ENCODE results near the gene RAB35.

DNA sequence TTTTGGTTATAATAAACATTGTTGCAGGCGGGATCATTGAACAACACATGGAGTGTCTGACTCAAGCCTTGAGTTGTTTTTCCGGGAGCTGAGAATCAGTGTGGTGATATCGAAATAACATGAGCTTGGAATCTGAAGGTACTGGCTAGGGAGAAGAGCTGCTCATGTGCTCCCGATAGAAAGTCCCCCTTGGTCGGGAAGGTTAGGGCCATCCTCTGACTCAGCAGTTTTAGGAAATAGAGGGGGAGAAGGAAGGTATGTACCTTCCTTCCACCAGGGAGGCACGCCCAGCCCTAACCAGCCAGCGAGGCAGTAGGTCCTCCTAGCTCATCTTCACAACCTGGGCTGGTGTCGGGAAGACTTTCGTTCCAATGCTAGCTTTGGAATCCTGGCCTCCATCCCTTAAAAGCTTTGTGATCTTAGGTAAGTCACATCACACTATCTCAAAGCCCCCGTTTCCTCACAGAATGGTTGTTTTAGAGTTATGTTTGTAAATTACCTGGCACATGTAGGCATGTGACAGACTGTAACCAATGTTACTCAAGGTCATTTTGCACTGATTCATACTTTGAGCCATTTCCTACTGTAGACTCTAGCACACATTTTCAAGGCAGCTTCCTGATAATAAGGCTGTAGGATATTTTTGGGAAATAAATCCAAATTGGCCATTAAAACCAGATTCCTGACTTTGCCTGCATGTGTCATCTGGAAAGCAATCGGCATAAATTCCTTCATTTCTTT, 1.9 kb upstream of the RAB35 start:
- TF ChIP-seq, protein P1, sequence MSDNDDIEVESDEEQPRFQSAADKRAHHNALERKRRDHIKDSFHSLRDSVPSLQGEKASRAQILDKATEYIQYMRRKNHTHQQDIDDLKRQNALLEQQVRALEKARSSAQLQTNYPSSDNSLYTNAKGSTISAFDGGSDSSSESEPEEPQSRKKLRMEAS (CRISPR knock-in tag; IDR thresholded peaks at IDR 0.05) = no peak; the same call in 1 of the 2 replicates
- no peak for TF ChIP-seq POLR2AphosphoS2 (IDR thresholded peaks at IDR 0.05; ENCODE audit: low read length)
- TF ChIP-seq NR2C2 (CRISPR knock-in tag; IDR thresholded peaks at IDR 0.05) = no peak
- no peak for TF ChIP-seq NR2C2 (tag; IDR thresholded peaks at IDR 0.05)
- TF ChIP-seq PTBP1 (IDR thresholded peaks at IDR 0.05; ENCODE audit: low read depth, low read length) = no peak
- TF ChIP-seq ZC3H4 (CRISPR knock-in tag; IDR thresholded peaks at IDR 0.05; ENCODE audit: borderline replicate concordance) = no peak
- no peak for TF ChIP-seq ZFP36 (IDR thresholded peaks at IDR 0.05; ENCODE audit: low read depth, low read length, partially characterized antibody)
- no peak for TF ChIP-seq SIN3A (IDR thresholded peaks at IDR 0.05; ENCODE audit: borderline replicate concordance in 2 of 2, control insufficient read depth in 1 of 2, low read depth in 2 of 2, low read length in 2 of 2)
- TF ChIP-seq, protein P2, sequence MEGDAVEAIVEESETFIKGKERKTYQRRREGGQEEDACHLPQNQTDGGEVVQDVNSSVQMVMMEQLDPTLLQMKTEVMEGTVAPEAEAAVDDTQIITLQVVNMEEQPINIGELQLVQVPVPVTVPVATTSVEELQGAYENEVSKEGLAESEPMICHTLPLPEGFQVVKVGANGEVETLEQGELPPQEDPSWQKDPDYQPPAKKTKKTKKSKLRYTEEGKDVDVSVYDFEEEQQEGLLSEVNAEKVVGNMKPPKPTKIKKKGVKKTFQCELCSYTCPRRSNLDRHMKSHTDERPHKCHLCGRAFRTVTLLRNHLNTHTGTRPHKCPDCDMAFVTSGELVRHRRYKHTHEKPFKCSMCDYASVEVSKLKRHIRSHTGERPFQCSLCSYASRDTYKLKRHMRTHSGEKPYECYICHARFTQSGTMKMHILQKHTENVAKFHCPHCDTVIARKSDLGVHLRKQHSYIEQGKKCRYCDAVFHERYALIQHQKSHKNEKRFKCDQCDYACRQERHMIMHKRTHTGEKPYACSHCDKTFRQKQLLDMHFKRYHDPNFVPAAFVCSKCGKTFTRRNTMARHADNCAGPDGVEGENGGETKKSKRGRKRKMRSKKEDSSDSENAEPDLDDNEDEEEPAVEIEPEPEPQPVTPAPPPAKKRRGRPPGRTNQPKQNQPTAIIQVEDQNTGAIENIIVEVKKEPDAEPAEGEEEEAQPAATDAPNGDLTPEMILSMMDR (IDR thresholded peaks at IDR 0.05 in 2 of 3, conservative IDR thresholded peaks at IDR 0.05 in 1 of 3; ENCODE audit: insufficient read depth in 2 of 3, low read depth in 1 of 3, low read length in 3 of 3) = no peak
